Measurements from ENCODE around the gene ADGRE2.

- TF ChIP-seq CTCF (IDR thresholded peaks at IDR 0.05; ENCODE audit: low read length): no peak
- TF ChIP-seq EZH2 (IDR thresholded peaks at IDR 0.05; ENCODE audit: borderline replicate concordance, low read length): no peak
Measured at GRCh38 chr19:14782626-14783409, 4.5 kb upstream of the ADGRE2 start.

Measured in OCI-LY1 (cell line).